ENCODE data around the gene PTGR3. TPM values are rescaled to one million over a fixed set of nuclear protein-coding genes. Genes with fewer than 3 reads are reported as not detected.

PTGR3 gene
- total RNA-seq, 2 experiments from 2014 or later = 1.8 to 14.9 TPM

DNA sequence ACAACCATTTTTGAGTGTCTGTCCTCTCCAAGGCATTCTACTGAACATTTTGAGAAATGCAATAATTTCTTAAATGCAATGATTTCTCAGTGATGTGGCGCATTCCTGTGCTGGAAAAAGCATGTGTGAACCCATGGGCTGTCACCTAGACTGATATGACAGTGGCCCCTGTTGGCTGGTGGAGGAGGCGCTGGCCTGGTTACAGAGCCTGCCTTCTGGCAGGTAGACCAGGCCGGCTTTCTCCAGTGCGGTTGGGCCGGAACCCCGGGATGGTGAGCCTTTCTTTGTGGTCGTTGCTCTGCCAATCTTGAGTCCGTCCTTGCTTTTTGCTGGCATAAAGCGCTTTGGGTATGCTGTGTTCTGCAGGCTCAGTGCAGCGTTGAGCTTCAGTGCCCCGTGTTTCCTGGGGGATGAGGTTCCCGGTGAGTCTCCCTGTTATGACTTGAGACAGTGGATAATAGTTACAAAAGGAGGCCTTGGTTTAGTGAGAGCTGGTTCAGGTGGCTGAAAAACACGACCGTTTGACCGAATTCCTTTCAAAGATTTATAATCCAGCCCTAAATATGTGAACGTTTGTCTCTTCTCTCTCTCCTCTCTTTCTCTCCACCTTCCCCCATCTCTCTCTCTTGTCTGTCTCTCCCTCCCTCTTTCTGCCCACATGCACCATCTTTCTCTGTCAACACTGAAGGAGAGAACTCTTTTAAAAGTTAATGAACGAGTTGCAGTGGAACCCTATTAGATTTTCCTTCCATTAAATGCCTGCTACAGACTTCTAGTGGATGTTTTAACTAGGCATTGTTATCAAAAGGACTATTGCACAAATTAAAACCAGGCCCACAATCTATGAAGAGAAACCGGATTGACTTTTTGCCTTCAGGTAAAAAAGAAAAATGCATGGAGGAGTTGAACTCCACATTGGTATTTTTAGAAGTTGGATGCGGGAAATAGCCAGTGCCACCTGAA, 35.7 kb upstream of the PTGR3 start:
- intact Hi-C loops (cut with micrococcal nuclease; ENCODE audit: unreplicated experiment) = no loop called here
- Histone ChIP-seq H3K4me1 (ENCODE audit: insufficient read depth, low read length, poor library complexity, severe bottlenecking) (no peaks in the 10 kb centered on the region), H3K9me2 (ENCODE audit: insufficient read depth, low read length) (no peaks in the 10 kb centered on the region), H4K20me1 (ENCODE audit: insufficient read depth, low read length) (no peaks in the 10 kb centered on the region), H3K9me3 (ENCODE audit: low read length) (no peaks in the 10 kb centered on the region), H2AFZ (ENCODE audit: low read length) (no peak overlapping the region), H3K27ac (ENCODE audit: low read depth, low read length, poor library complexity, severe bottlenecking) (no peak overlapping the region), H3K36me3 (ENCODE audit: insufficient read depth, low read length) (no peaks in the 10 kb centered on the region), H3K79me2 (ENCODE audit: insufficient read depth, low read depth, low read length) (no peaks in the 10 kb centered on the region), H3K4me2 (ENCODE audit: low read length) (no peak overlapping the region), H3K4me3 (ENCODE audit: low read depth, low read length, poor library complexity, severe bottlenecking) (no peak overlapping the region)
- POLR2A ChIA-PET = interaction anchor here (0.7 kb wide), 1 partner anchor 15 kb away, joined by 3 read pairs; no protein-coding TSS in a partner anchor
- no TSS peak for BruUV-seq (replicated peaks)
- no peak for DNase-seq (ENCODE audit: low spot score)
- CTCF ChIA-PET (ENCODE audit: unreplicated experiment) = no interaction called here
- TF ChIP-seq, protein P1, sequence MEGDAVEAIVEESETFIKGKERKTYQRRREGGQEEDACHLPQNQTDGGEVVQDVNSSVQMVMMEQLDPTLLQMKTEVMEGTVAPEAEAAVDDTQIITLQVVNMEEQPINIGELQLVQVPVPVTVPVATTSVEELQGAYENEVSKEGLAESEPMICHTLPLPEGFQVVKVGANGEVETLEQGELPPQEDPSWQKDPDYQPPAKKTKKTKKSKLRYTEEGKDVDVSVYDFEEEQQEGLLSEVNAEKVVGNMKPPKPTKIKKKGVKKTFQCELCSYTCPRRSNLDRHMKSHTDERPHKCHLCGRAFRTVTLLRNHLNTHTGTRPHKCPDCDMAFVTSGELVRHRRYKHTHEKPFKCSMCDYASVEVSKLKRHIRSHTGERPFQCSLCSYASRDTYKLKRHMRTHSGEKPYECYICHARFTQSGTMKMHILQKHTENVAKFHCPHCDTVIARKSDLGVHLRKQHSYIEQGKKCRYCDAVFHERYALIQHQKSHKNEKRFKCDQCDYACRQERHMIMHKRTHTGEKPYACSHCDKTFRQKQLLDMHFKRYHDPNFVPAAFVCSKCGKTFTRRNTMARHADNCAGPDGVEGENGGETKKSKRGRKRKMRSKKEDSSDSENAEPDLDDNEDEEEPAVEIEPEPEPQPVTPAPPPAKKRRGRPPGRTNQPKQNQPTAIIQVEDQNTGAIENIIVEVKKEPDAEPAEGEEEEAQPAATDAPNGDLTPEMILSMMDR (conservative IDR thresholded peaks at IDR 0.05; ENCODE audit: low read length) = no peak
- no peak for TF ChIP-seq EZH2phosphoT487 (IDR thresholded peaks at IDR 0.05; ENCODE audit: borderline replicate concordance, low read depth, low read length)

DNA sequence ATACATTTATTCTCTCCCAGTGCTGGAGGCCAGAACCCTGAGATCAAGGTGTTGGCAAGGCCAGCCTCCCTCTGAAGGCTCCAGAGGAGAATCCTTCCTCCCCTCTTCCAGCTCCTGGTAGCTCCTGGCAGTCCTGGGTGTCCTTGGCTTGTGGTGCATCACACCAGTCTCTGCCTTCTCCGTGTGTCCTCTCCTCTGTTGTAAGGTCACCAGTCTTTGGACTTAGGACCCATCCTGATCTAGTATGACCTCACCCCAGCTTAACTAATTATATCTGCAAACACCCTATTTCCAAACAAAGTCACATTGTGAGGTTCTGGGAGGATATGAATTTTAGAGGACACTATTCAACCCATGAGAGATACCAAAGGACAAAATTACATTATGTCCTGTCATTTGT, 32.8 kb upstream of the PTGR3 start:
- Histone ChIP-seq H4K20me1 (ENCODE audit: insufficient read depth, low read length) (no peaks in the 10 kb centered on the region), H2AFZ (ENCODE audit: low read length) (no peak overlapping the region), H3K4me2 (ENCODE audit: low read length) (no peak overlapping the region), H3K9me2 (ENCODE audit: insufficient read depth, low read length) (no peaks in the 10 kb centered on the region), H3K36me3 (ENCODE audit: insufficient read depth, low read length) (no peaks in the 10 kb centered on the region), H3K79me2 (ENCODE audit: insufficient read depth, low read depth, low read length) (no peaks in the 10 kb centered on the region), H3K4me1 (ENCODE audit: insufficient read depth, low read length, poor library complexity, severe bottlenecking) (no peaks in the 10 kb centered on the region), H3K9me3 (ENCODE audit: low read length) (no peaks in the 10 kb centered on the region), H3K27ac (ENCODE audit: low read depth, low read length, poor library complexity, severe bottlenecking) (no peak overlapping the region), H3K4me3 (ENCODE audit: low read depth, low read length, poor library complexity, severe bottlenecking) (no peak overlapping the region)
- POLR2A ChIA-PET = no interaction called here
- CTCF ChIA-PET (ENCODE audit: unreplicated experiment) = no interaction called here
- TF ChIP-seq, protein P1 (conservative IDR thresholded peaks at IDR 0.05; ENCODE audit: low read length) = no peak
- no peak for TF ChIP-seq EZH2phosphoT487 (IDR thresholded peaks at IDR 0.05; ENCODE audit: borderline replicate concordance, low read depth, low read length)
- no peak for DNase-seq (ENCODE audit: low spot score)
- intact Hi-C loops (cut with micrococcal nuclease; ENCODE audit: unreplicated experiment) = no loop called here
- no TSS peak for BruUV-seq (replicated peaks)

GRCh38 chr18:75240433-75240832, 31.5 kb upstream of the PTGR3 start:
- BruUV-seq (replicated peaks) = no TSS peak
- H3K4me3 ChIP-seq (ENCODE audit: low read depth, low read length, poor library complexity, severe bottlenecking) = no peak overlapping the region
- H3K4me1 ChIP-seq (ENCODE audit: insufficient read depth, low read length, poor library complexity, severe bottlenecking) = no peaks in the 10 kb centered on the region
- no peaks in the 10 kb centered on the region for H3K36me3 ChIP-seq (ENCODE audit: insufficient read depth, low read length)
- no peaks in the 10 kb centered on the region for H4K20me1 ChIP-seq (ENCODE audit: insufficient read depth, low read length)
- H3K4me2 ChIP-seq (ENCODE audit: low read length) = no peak overlapping the region
- no peak overlapping the region for H3K27ac ChIP-seq (ENCODE audit: low read depth, low read length, poor library complexity, severe bottlenecking)
- no peaks in the 10 kb centered on the region for H3K9me3 ChIP-seq (ENCODE audit: low read length)
- intact Hi-C loops (cut with micrococcal nuclease; ENCODE audit: unreplicated experiment) = no loop called here
- no peaks in the 10 kb centered on the region for H3K9me2 ChIP-seq (ENCODE audit: insufficient read depth, low read length)
- H3K79me2 ChIP-seq (ENCODE audit: insufficient read depth, low read depth, low read length) = no peaks in the 10 kb centered on the region
- CTCF ChIA-PET (ENCODE audit: unreplicated experiment) = interaction anchor here (0.7 kb wide), 1 partner anchor 9 kb away, joined by 3 read pairs; no protein-coding TSS in a partner anchor
- TF ChIP-seq, protein P1 (conservative IDR thresholded peaks at IDR 0.05; ENCODE audit: low read length) = 0 out of 2 replicates have a peak, but pooled peaks have one; percentile 18
- TF ChIP-seq EZH2phosphoT487 (IDR thresholded peaks at IDR 0.05; ENCODE audit: borderline replicate concordance, low read depth, low read length) = no peak
- no peak for DNase-seq (ENCODE audit: low spot score)
- POLR2A ChIA-PET = no interaction called here
- no peak overlapping the region for H2AFZ ChIP-seq (ENCODE audit: low read length)

All from OCI-LY7 (cell line).